K562 (cell line): Measurements from ENCODE around the gene CABLES1. TPM values are rescaled to one million over a fixed set of nuclear protein-coding genes. Genes with fewer than 3 reads are reported as not detected.

Experiments
- ATAC-seq: fragments of 200-7000 bp; cut with Tn5 transposase; 3 replicates; pipeline ENCODE4 v1.9.1; 2020; ENCODE audit warnings: moderate library complexity
- BruUV-seq: library from RNA; stranded (reverse); fragments of 400-500 nt; replicated peaks from 2 replicates; lab custom pipeline; 2021; lab: Mats Ljungman, UMichigan
- CTCF ChIA-PET: fragments of 300-600 bp; formaldehyde crosslinking; extraction: SDS; loops from one replicate; lab custom pipeline; 2021; ENCODE audit warnings: low intra/inter-chr PET ratio; lab: Yijun Ruan, JAX
- POLR2A ChIA-PET: fragments of 300-600, 350-650 bp; sonication (Branson Sonifier 250); formaldehyde crosslinking; extraction: SDS; loops from one replicate; lab custom pipeline; 2021; ENCODE audit warnings: antibody characterized with exemption, inconsistent platforms; lab: Yijun Ruan, JAX
- DNase-seq, 4 experiments: peaks; one replicate each; pipeline versions ENCODE4 v3.0.0 to v3.0.0-alpha.2; 2011 to 2018; ENCODE audit warnings: low spot score in 3 of 4, mixed read lengths in 3 of 4; ENCODE audit errors: extremely low read depth in 1 of 4
- FAIRE-seq: peaks from 2 replicates; lab custom pipeline; 2011; peaks lifted over from hg19 to GRCh38; lab: Jason Lieb, UNC
- H2AFZ ChIP-seq: 2 replicates; pipeline ENCODE4 v1.6.0; 2011; ENCODE audit warnings: low read depth, low read length, control low read depth, inconsistent platforms
- H3K27ac ChIP-seq: fragments of 200-600 bp; 3 replicates; pipeline ENCODE4 v1.8.0; 2011; ENCODE audit warnings: low read depth, mild to moderate bottlenecking, control low read depth, inconsistent platforms, low read length, moderate library complexity, mixed read lengths; ENCODE audit errors: extremely low read depth
- H3K27me3 ChIP-seq, 2 experiments: fragments of 300-600 bp in 1 of 2; 2 replicates in 1 of 2; 3 replicates in 1 of 2; pipeline versions ENCODE4 v1.6.0 to v1.8.0; 2011; ENCODE audit warnings: inconsistent platforms in 2 of 2, low read length in 2 of 2, mild to moderate bottlenecking in 1 of 2, mixed read lengths in 1 of 2, moderate library complexity in 1 of 2; ENCODE audit not compliant: control insufficient read depth in 2 of 2, insufficient read depth in 2 of 2
- H3K36me3 ChIP-seq: fragments of 300-600 bp; 3 replicates; pipeline ENCODE4 v1.8.0; 2011; ENCODE audit warnings: mild to moderate bottlenecking, low read length, inconsistent platforms; ENCODE audit not compliant: control insufficient read depth, insufficient read depth
- H3K4me1 ChIP-seq, 2 experiments: fragments of 200-600 bp in 1 of 2; replicated peaks in 1 of 2; 2 replicates in 1 of 2; 3 replicates in 1 of 2; pipeline versions ENCODE4 v1.5.1 to v1.8.0; 2011; ENCODE audit warnings: inconsistent platforms in 2 of 2, low read length in 2 of 2, mild to moderate bottlenecking in 1 of 2, mixed read lengths in 1 of 2, moderate library complexity in 1 of 2; ENCODE audit not compliant: control insufficient read depth in 2 of 2, insufficient read depth in 2 of 2
- H3K4me2 ChIP-seq: 2 replicates; pipeline ENCODE4 v1.6.1; 2011; ENCODE audit warnings: low read length, control low read depth, inconsistent platforms, mixed read lengths; ENCODE audit not compliant: insufficient read depth
- H3K4me3 ChIP-seq: fragments of 200-600 bp; sonication (generic), shearing (Covaris generic); 2 replicates; pipeline ENCODE4 v1.5.1; 2016; ENCODE audit warnings: control low read depth, inconsistent platforms
- H3K79me2 ChIP-seq: fragments of 200-600 bp; 3 replicates; pipeline ENCODE4 v1.8.0; 2011; ENCODE audit warnings: low read length, inconsistent platforms; ENCODE audit not compliant: control insufficient read depth, insufficient read depth
- H3K9ac ChIP-seq, 2 experiments: 2 replicates each; pipeline versions ENCODE4 v1.6.0 to v1.6.1; 2011; ENCODE audit warnings: low read depth in 2 of 2, low read length in 2 of 2, control low read depth in 1 of 2, inconsistent platforms in 1 of 2, mild to moderate bottlenecking in 1 of 2, mixed read lengths in 1 of 2; ENCODE audit not compliant: insufficient read depth in 1 of 2
- H3K9me1 ChIP-seq: one replicate; pipeline ENCODE4 v1.6.0; 2011; ENCODE audit warnings: inconsistent platforms, mild to moderate bottlenecking, low read length, moderate library complexity; ENCODE audit not compliant: control insufficient read depth, insufficient read depth
- H3K9me3 ChIP-seq: replicated peaks from 2 replicates; pipeline ENCODE4 v1.5.1; 2011; ENCODE audit warnings: low read depth, low read length, inconsistent platforms; ENCODE audit not compliant: control insufficient read depth, insufficient read depth
- H4K20me1 ChIP-seq: replicated peaks from 2 replicates; pipeline ENCODE4 v1.6.1; 2011; ENCODE audit warnings: low read length, inconsistent platforms, mixed read lengths; ENCODE audit not compliant: control insufficient read depth, insufficient read depth
- CHAMP1 ChIP-seq: fragments of 450-650 bp; IDR thresholded peaks from 2 replicates; pipeline ENCODE4 v1.6.1; 2016; ENCODE audit warnings: mild to moderate bottlenecking
- JUN ChIP-seq, 2 experiments: sonication (generic) in 1 of 2; formaldehyde crosslinking in 1 of 2; IDR thresholded peaks; 2 replicates each; pipeline versions ENCODE4 v1.6.1 to v1.8.0; 2012 to 2022; ENCODE audit warnings: borderline replicate concordance in 2 of 2, mild to moderate bottlenecking in 2 of 2, improper control_type of control experiment in 1 of 2, low read depth in 1 of 2, low read length in 1 of 2, missing genetic modification reagents in 1 of 2
- KLF13 ChIP-seq: fragments of 450-650 bp; IDR thresholded peaks from 2 replicates; pipeline ENCODE4 v1.6.1; 2016; ENCODE audit warnings: missing genetic modification characterization, low read depth, mild to moderate bottlenecking, missing compliant biosample characterization, moderate library complexity, borderline replicate concordance
- NFE2L1 ChIP-seq: fragments of 450-650 bp; IDR thresholded peaks from 2 replicates; pipeline ENCODE4 v1.6.1; 2016; ENCODE audit warnings: missing genetic modification characterization, low read depth, mild to moderate bottlenecking, missing compliant biosample characterization, moderate library complexity, borderline replicate concordance
- NR0B1 ChIP-seq: fragments of 450-650 bp; IDR thresholded peaks from one replicate; pipeline ENCODE4 v1.6.1; 2018; ENCODE audit warnings: mild to moderate bottlenecking, moderate library complexity; ENCODE audit not compliant: partially characterized antibody
- PHB2 ChIP-seq: fragments of 450-650 bp; IDR thresholded peaks from 2 replicates; pipeline ENCODE4 v1.6.1; 2017; ENCODE audit warnings: low read depth
- PHF20 ChIP-seq: fragments of 450-650 bp; IDR thresholded peaks from 2 replicates; pipeline ENCODE4 v1.6.1; 2018; ENCODE audit not compliant: partially characterized antibody
- RBM17 ChIP-seq: fragments of 200-400 bp; formaldehyde crosslinking; IDR thresholded peaks from 2 replicates; pipeline ENCODE4 v1.6.1; 2017; ENCODE audit warnings: low read depth, mild to moderate bottlenecking, low read length, borderline replicate concordance
- SRSF3 ChIP-seq: fragments of 200-400 bp; formaldehyde crosslinking; IDR thresholded peaks from 2 replicates; pipeline ENCODE4 v1.6.1; 2016; ENCODE audit warnings: mild to moderate bottlenecking, low read length, moderate library complexity; ENCODE audit not compliant: insufficient read depth
- ZNF134 ChIP-seq: fragments of 250-450 bp; sonication (Bioruptor Pico); conservative IDR thresholded peaks from 2 replicates; pipeline ENCODE4 v1.4.0; 2020
- ZNF274 ChIP-seq: IDR thresholded peaks from 2 replicates; pipeline ENCODE4 v1.6.1; 2011; ENCODE audit warnings: low read depth, mild to moderate bottlenecking, low read length, moderate library complexity, borderline replicate concordance
- ZNF551 ChIP-seq: fragments of 250-450 bp; sonication (Bioruptor Pico); IDR thresholded peaks from 2 replicates; pipeline ENCODE4 v1.5.0; 2021; ENCODE audit warnings: mild to moderate bottlenecking, moderate library complexity
- ZNF584 ChIP-seq: fragments of 200-800 bp; sonication (Bioruptor generic); IDR thresholded peaks from 2 replicates; pipeline ENCODE4 v1.6.1; 2016; ENCODE audit warnings: low read depth, mild to moderate bottlenecking, missing genetic modification characterization, missing compliant biosample characterization
- ZNF589 ChIP-seq: fragments of 200-800 bp; sonication (Bioruptor generic); IDR thresholded peaks from 2 replicates; pipeline ENCODE4 v1.6.1; 2016; ENCODE audit warnings: low read depth, missing genetic modification characterization, missing compliant biosample characterization
- WGBS: fragments of 100-300 bp; shearing (Covaris generic); methylation state at CpG from one replicate; pipeline ENCODE4 v1.1.6; 2016; ENCODE audit warnings: low coverage, mixed read lengths; ENCODE audit not compliant: insufficient coverage; ENCODE audit errors: missing lambda C conversion rate; 5-methylcytosine and 5-hydroxymethylcytosine counted together
- in situ Hi-C: fragments of 300-500 bp; cut with MboI; formaldehyde crosslinking; loops from 4 replicates; pipeline ENCODE4 v1.15.0; 2018; ENCODE audit warnings: inconsistent platforms, mixed read lengths
- intact Hi-C: fragments of 100-400 bp; cut with micrococcal nuclease; formaldehyde crosslinking; loops from 2 replicates; pipeline ENCODE4 v1.14.2; 2022
- polyA plus RNA-seq, 8 experiments: library from polyadenylated mRNA; depleted of rRNA in 4 of 8; stranded (reverse) in 5 of 8; unstranded in 3 of 8; fragments of >200 nt; fragmentation: Nextera tagmentation in 2 of 8; fragmentation: Illumina TruSeq in 1 of 8; extraction: Ambion mirVana in 2 of 8; extraction: Trizol in 1 of 8; gene quantifications; 2 replicates each; pipeline versions ENCODE4 v1.2.1 to v1.2.3, GENCODE V29; 2011 to 2014; ENCODE audit warnings: inconsistent platforms in 1 of 8, missing spikeins in 1 of 8
- total RNA-seq, 7 experiments: library from RNA; depleted of rRNA in 6 of 7; stranded (reverse); fragments of >200 nt in 6 of 7; fragmentation: Illumina TruSeq in 2 of 7; extraction: Trizol in 2 of 7; gene quantifications; 2 replicates each; pipeline versions ENCODE4 v1.2.1 to v1.2.3, GENCODE V29; 2011 to 2021; ENCODE audit warnings: low replicate concordance in 1 of 7
- TF ChIP-seq, protein P1 (sequence below): sonication (generic); formaldehyde crosslinking; IDR thresholded peaks from 2 replicates; pipeline ENCODE4 v1.8.0; 2022; ENCODE audit warnings: missing genetic modification reagents, mild to moderate bottlenecking, borderline replicate concordance

Gene CABLES1
- total and polyA plus RNA-seq, 9 of the 15 experiments (the other 6 are each of a cell fraction or from before 2014, with no cell fraction given) = 0.04 to 0.10 (median 0.06) TPM; not detected in 3

- TF ChIP-seq NR0B1 (no peak), RBM17 (no peak), SRSF3 (no peak)
Observed at GRCh38 chr18:23182606-23183005, 47.3 kb downstream of the CABLES1 start (continued).

- no peak overlapping the region for H3K27ac ChIP-seq
- H3K4me3 ChIP-seq = no peak overlapping the region
- FAIRE-seq (no peak), ATAC-seq (no peak), DNase-seq (no peak)
- H3K9ac ChIP-seq = no peak overlapping the region
- H4K20me1 ChIP-seq = no peaks in the 10 kb centered on the region
- H3K4me2 ChIP-seq = no peak overlapping the region
- ChIA-PET CTCF (no interaction called here), POLR2A (interaction anchor here (1.5 kb wide), 1 partner anchor 13 kb away, joined by 3 read pairs; no protein-coding TSS in a partner anchor)
- no TSS peak for BruUV-seq
- no peaks in the 10 kb centered on the region for H3K36me3 ChIP-seq
- H3K9me3 ChIP-seq = no peaks in the 10 kb centered on the region
- no peak overlapping the region for H2AFZ ChIP-seq
- peaks cover 45 to 63% of the 10 kb centered on the region in 2 experiments for H3K27me3 ChIP-seq
- in situ Hi-C loops (no loop called here), intact Hi-C loops (no loop called here)
- 2% methylated on average over 8 of the region's 8 CpGs for WGBS
- no peaks in the 10 kb centered on the region for H3K79me2 ChIP-seq
- H3K4me1 ChIP-seq = no peaks in the 10 kb centered on the region
- no peaks in the 10 kb centered on the region for H3K9me1 ChIP-seq
- no peak for TF ChIP-seq ZNF589 (CRISPR knock-in tag)
- no peak for TF ChIP-seq KLF13 (tag)
- TF ChIP-seq ZNF551 (CRISPR knock-in tag) = no peak
- TF ChIP-seq PHF20 = no peak
- TF ChIP-seq, protein P1, sequence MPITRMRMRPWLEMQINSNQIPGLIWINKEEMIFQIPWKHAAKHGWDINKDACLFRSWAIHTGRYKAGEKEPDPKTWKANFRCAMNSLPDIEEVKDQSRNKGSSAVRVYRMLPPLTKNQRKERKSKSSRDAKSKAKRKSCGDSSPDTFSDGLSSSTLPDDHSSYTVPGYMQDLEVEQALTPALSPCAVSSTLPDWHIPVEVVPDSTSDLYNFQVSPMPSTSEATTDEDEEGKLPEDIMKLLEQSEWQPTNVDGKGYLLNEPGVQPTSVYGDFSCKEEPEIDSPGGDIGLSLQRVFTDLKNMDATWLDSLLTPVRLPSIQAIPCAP (CRISPR knock-in tag) = no peak
- TF ChIP-seq JUN (IDR thresholded peaks at IDR 0.05; ENCODE audit: borderline replicate concordance, low read depth, low read length) = no peak
- no peak for TF ChIP-seq JUN (CRISPR knock-in tag; IDR thresholded peaks at IDR 0.05; ENCODE audit: borderline replicate concordance)
- no peak for TF ChIP-seq ZNF584
- TF ChIP-seq NFE2L1 (tag) = no peak
- TF ChIP-seq CHAMP1 = no peak
- no peak for TF ChIP-seq ZNF134 (CRISPR knock-in tag)
- no peak for TF ChIP-seq PHB2
- TF ChIP-seq ZNF274 = no peak
Observed at GRCh38 chr18:23183411-23184150, 48.3 kb downstream of the CABLES1 start.
